Adrenal gland (tissue), 5 donors: ENCODE data around the gene OR51Q1.

Source experiments
- CTCF ChIP-seq, 6 experiments: fragments of 450-650 bp in 4 of 6; fragments of 200-600 bp in 2 of 6; sonication (generic) in 1 of 6; IDR thresholded peaks; 1 replicate in 5 of 6; 2 replicates in 1 of 6; pipeline versions ENCODE4 v1.5.1 to v1.8.0; 2016 to 2021; ENCODE audit warnings: antibody characterized with exemption in 6 of 6, mild to moderate bottlenecking in 2 of 6, moderate library complexity in 1 of 6
- POLR2A ChIP-seq, 2 donors: fragments of 450-650 bp; IDR thresholded peaks; one replicate each; pipeline ENCODE4 v1.6.1; 2017; ENCODE audit warnings: antibody characterized with exemption in 2 of 2, mild to moderate bottlenecking in 2 of 2, moderate library complexity in 1 of 2
- donor health status: DM: no; HTN: no; CAD: no.

GRCh38 chr11:5384335-5384734, 37.6 kb upstream of the OR51Q1 start:
- TF ChIP-seq CTCF (IDR thresholded peaks at IDR 0.05), result no peak
- TF ChIP-seq POLR2A (IDR thresholded peaks at IDR 0.05), result no peak
